ENCODE measurements around the gene PPP1R26. TPM values are rescaled to one million over a fixed set of nuclear protein-coding genes. Genes with fewer than 3 reads are reported as not detected.

The PPP1R26 gene
- total and polyA plus RNA-seq, 2 of the 8 experiments (the other 6 are each of a cell fraction or from before 2014, with no cell fraction given) = 9.8 to 32.7 TPM

DNA sequence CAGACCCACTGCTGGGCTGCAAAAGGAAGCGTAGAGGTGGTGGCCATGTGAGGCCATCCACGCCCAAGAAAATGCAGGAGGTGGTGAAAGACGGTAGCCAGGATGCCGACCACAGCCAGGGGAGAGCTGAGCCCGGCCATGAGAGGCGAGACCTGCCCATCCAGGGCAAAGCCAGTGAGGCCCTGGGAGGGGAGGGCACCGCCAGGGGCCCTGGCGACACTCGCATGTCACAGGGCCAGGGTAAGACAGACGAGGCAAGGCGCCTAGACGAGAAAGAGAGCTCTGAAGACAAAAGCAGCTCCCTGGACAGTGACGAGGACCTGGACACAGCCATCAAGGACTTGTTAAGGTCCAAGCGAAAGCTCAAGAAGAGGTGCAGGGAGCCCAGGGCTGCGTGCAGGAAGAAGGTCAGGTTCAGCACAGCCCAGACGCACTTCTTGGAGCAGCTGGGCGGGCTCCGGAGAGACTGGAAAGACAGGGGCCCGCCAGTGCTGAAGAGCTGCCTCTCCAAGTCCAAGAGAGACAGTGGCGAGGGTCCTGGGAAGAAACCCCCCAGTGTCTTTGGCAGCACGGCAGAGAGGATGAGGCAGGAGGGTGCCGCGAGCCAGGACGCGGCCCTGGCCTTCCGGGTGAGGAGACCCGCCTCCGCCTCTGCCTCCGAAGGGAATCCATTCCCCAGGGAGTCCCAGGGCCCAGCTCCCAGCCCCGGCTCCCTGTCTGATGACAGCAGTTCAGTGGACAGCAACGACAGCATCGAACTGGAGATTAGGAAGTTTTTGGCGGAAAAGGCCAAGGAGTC lies 6.9 kb downstream of the PPP1R26 start:
- Histone ChIP-seq H3K23ac (ENCODE audit: insufficient read length) (no peak overlapping the region), H4K5ac (ENCODE audit: insufficient read length, low read depth, low read length) (no peak overlapping the region), H2BK15ac (ENCODE audit: low read length) (no peak overlapping the region), H3K36me3 (ENCODE audit: control insufficient read depth in 2 of 4, insufficient read depth in 4 of 4, low read length in 3 of 4) (peaks cover 17 to 50% (median 42%) of the 10 kb centered on the region in 4 experiments), H3K4me3 (ENCODE audit: extremely low read depth in 1 of 4, insufficient read depth in 2 of 4, low read depth in 3 of 4, low read length in 4 of 4) (no peak overlapping the region), H3K18ac (ENCODE audit: extremely low read depth, low read length) (no peak overlapping the region), H3K27me3 (replicated peaks in 1 of 4; ENCODE audit: control insufficient read depth in 3 of 4, extremely low read depth in 1 of 4, insufficient read depth in 3 of 4, low read length in 3 of 4) (no peaks in the 10 kb centered on the region; a peak in 1 of 7 replicates), H2AFZ (ENCODE audit: low read length) (no peak overlapping the region), H3K9ac (replicated peaks in 1 of 4; ENCODE audit: extremely low read depth in 1 of 4, low read depth in 3 of 4, low read length in 3 of 4) (no peak overlapping the region), H3K56ac (replicated peaks; ENCODE audit: insufficient read length, low read depth, low read length) (no peak overlapping the region), H2BK12ac (ENCODE audit: low read depth, low read length) (no peak overlapping the region), H3K9me3 (ENCODE audit: insufficient read depth in 2 of 2, low read depth in 1 of 2, low read length in 1 of 2) (no peaks in the 10 kb centered on the region), H4K20me1 (replicated peaks in 1 of 2; ENCODE audit: control insufficient read depth in 1 of 2, insufficient read depth in 2 of 2, low read length in 2 of 2) (peaks cover 9% of the 10 kb centered on the region in 2 experiments), H3K79me1 (ENCODE audit: low read depth, low read length) (no peaks in the 10 kb centered on the region; the same call in 1 of the 2 replicates), H2BK5ac (ENCODE audit: low read depth, low read length) (no peak overlapping the region), H2BK120ac (replicated peaks; ENCODE audit: low read depth, low read length) (no peak overlapping the region), H3K4me2 (ENCODE audit: insufficient read depth in 1 of 2, low read depth in 2 of 2, low read length in 2 of 2) (no peak overlapping the region), H3K4me1 (replicated peaks in 1 of 4; ENCODE audit: control insufficient read depth in 3 of 4, insufficient read depth in 4 of 4, low read length in 3 of 4) (peaks cover 0 to 2% (median 0%) of the 10 kb centered on the region in 4 experiments; a peak in 3 of 7 replicates), H4K8ac (ENCODE audit: extremely low read depth, insufficient read depth, low read length) (no peak overlapping the region), H3K4ac (replicated peaks; ENCODE audit: insufficient read length, low read depth, low read length) (no peak overlapping the region), H3K79me2 (ENCODE audit: control insufficient read depth in 1 of 2, insufficient read depth in 2 of 2, low read length in 2 of 2) (peaks cover 0 to 12% of the 10 kb centered on the region in 2 experiments; a peak in 2 of 4 replicates), H2BK20ac (ENCODE audit: low read length) (no peak overlapping the region), H3K14ac (ENCODE audit: insufficient read length) (no peak overlapping the region), H2AK5ac (ENCODE audit: low read depth, low read length) (no peak overlapping the region), H4K91ac (replicated peaks; ENCODE audit: insufficient read length, low read length) (no peak overlapping the region), H3K23me2 (ENCODE audit: low read depth, low read length) (no peaks in the 10 kb centered on the region), H3K27ac (ENCODE audit: low read depth, low read length) (no peak overlapping the region)
- WGBS, 2 experiments (ENCODE audit: extremely low coverage in 1 of 2, insufficient coverage in 1 of 2, insufficient read length in 1 of 2, insufficient replicate concordance in 2 of 2, low coverage in 1 of 2, low lambda C conversion rate in 2 of 2, missing lambda C conversion rate in 1 of 2) = 90% methylated on average over 23 of the region's 33 CpGs; no CpG with 5 or more reads in 1 of the 2 experiments
- TF ChIP-seq GABPA (IDR thresholded peaks at IDR 0.05; ENCODE audit: borderline replicate concordance, insufficient read depth, low read length) = no peak
- no peak for TF ChIP-seq TBP (IDR thresholded peaks at IDR 0.05; ENCODE audit: low read depth, low read length)
- TF ChIP-seq CHD1 (IDR thresholded peaks at IDR 0.05; ENCODE audit: low read depth, low read length) = no peak
- no peak for TF ChIP-seq CBX8 (IDR thresholded peaks at IDR 0.05; ENCODE audit: borderline replicate concordance, low read depth, low read length)
- TF ChIP-seq CEBPB (IDR thresholded peaks at IDR 0.05; ENCODE audit: low read depth, low read length) = no peak
- no peak for TF ChIP-seq JUND (IDR thresholded peaks at IDR 0.05; ENCODE audit: low read length)
- TF ChIP-seq, protein P1, sequence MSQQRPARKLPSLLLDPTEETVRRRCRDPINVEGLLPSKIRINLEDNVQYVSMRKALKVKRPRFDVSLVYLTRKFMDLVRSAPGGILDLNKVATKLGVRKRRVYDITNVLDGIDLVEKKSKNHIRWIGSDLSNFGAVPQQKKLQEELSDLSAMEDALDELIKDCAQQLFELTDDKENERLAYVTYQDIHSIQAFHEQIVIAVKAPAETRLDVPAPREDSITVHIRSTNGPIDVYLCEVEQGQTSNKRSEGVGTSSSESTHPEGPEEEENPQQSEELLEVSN (IDR thresholded peaks at IDR 0.05) = no peak
- TF ChIP-seq BCL11A (IDR thresholded peaks at IDR 0.05; ENCODE audit: low read depth in 2 of 2, low read length in 2 of 2) = no peak
- TF ChIP-seq YY1 (IDR thresholded peaks at IDR 0.05; ENCODE audit: low read depth, low read length) = no peak
- TF ChIP-seq SIRT6 (IDR thresholded peaks at IDR 0.05; ENCODE audit: low read length) = no peak
- POLR2A ChIA-PET (ENCODE audit: partially characterized antibody) = interaction anchor here (0.9 to 1.4 kb wide), 3 partner anchors 8 to 31 kb away, joined by 3 to 4 read pairs (median 3); no protein-coding TSS in a partner anchor
- CTCF ChIA-PET (ENCODE audit: partially characterized antibody) = interaction anchor here (1.2 to 1.3 kb wide), 2 partner anchors 13 to 18 kb away, joined by 3 to 7 read pairs; no protein-coding TSS in a partner anchor
- FAIRE-seq (no peak), DNase-seq (ENCODE audit: low read depth in 1 of 2, low spot score in 2 of 2) (no peak)
